GM18498 (cell line): ENCODE data around the gene CFAP221.
"Not testable (repeated sequence)": the region's sequence is repeated elsewhere in the genome, so short reads cannot be mapped to it uniquely, and the experiment has no call there.

ENCODE experiments used
- ATAC-seq: cut with Tn5 transposase; IDR thresholded peaks from one replicate; pipeline ENCODE4 v1.9.1; 2021; ENCODE audit warnings: mild to moderate bottlenecking, moderate library complexity; ENCODE audit not compliant: unreplicated experiment

CFAP221 gene

GRCh38 chr2:119583291-119583690, 39.0 kb downstream of the CFAP221 start:
- ATAC-seq = no peak

- ATAC-seq = no peak
Measured at GRCh38 chr2:119584469-119584868, 40.2 kb downstream of the CFAP221 start.

GRCh38 chr2:119586085-119586484, 41.8 kb downstream of the CFAP221 start:
- ATAC-seq = no peak

GRCh38 chr2:119590873-119591272, 46.6 kb downstream of the CFAP221 start:
- ATAC-seq = no peak

GRCh38 chr2:119591523-119591922, 47.3 kb downstream of the CFAP221 start:
- ATAC-seq = no peak

GRCh38 chr2:119592436-119592835, 48.2 kb downstream of the CFAP221 start:
- no peak for ATAC-seq

- ATAC-seq = no peak
Measured at GRCh38 chr2:119596638-119597037, 52.4 kb downstream of the CFAP221 start.

- ATAC-seq = no peak
Measured at GRCh38 chr2:119598596-119599263, 54.5 kb downstream of the CFAP221 start.

GRCh38 chr2:119599384-119599783, 55.1 kb downstream of the CFAP221 start:
- ATAC-seq = no peak

GRCh38 chr2:119605096-119605495, 60.8 kb downstream of the CFAP221 start:
- no peak for ATAC-seq

- no peak for ATAC-seq
Measured at GRCh38 chr2:119606674-119607073, 62.4 kb downstream of the CFAP221 start.

- ATAC-seq = no peak
Measured at GRCh38 chr2:119608553-119608952, 64.3 kb downstream of the CFAP221 start.

- ATAC-seq = no peak
Measured at GRCh38 chr2:119609337-119609736, 65.1 kb downstream of the CFAP221 start.

GRCh38 chr2:119614140-119614539, 69.9 kb downstream of the CFAP221 start:
- ATAC-seq = not testable (repeated sequence)

- ATAC-seq = no peak
Measured at GRCh38 chr2:119616421-119616820, 72.2 kb downstream of the CFAP221 start.

- no peak for ATAC-seq
Measured at GRCh38 chr2:119617455-119617854, 73.2 kb downstream of the CFAP221 start.

- ATAC-seq = not testable (repeated sequence)
Measured at GRCh38 chr2:119618725-119619124, 74.5 kb downstream of the CFAP221 start.

GRCh38 chr2:119625226-119625625, 81.0 kb downstream of the CFAP221 start:
- ATAC-seq = no peak

GRCh38 chr2:119629323-119629825, 85.1 kb downstream of the CFAP221 start:
- no peak for ATAC-seq

- ATAC-seq = no peak
Measured at GRCh38 chr2:119630121-119630520, 85.9 kb downstream of the CFAP221 start.

GRCh38 chr2:119637371-119637770, 93.1 kb downstream of the CFAP221 start:
- ATAC-seq = no peak

- no peak for ATAC-seq
Measured at GRCh38 chr2:119638246-119638645, 94.0 kb downstream of the CFAP221 start.
